ENCODE measurements around the gene TMEM212.

TMEM212 gene

DNA sequence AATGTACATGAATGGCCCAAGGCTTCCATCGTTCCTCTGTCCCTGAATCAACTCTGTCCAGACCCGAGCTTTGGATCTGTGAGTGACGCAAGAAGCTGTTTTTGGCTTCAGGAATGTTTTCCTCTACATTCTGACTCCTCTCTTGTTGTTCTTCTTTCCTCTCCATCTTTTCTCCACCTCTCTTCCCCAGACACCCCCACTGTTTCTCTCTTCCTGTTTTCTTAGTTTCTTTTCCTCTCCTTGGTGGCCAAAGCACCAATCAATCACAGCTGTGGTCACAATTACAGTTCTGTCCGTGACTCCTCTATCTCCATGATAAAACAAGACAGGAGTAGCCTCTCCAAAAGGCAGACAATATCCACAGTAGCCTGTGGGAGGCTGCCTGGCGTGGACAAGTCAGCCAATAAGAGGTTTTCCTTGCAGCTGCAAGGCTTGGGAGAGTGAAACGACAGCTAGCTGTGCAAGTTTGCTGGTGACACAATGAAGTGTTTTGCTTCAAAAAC lies 4.9 kb upstream of the TMEM212 start:
- in situ Hi-C loops (cut with MboI; ENCODE audit: low pct_unique_long_range_greater_than_20kb, low sequenced_read_pairs, unreplicated experiment) = no loop called here
- DNase-seq (ENCODE audit: low spot score) = no peak
- TF ChIP-seq, protein P1, sequence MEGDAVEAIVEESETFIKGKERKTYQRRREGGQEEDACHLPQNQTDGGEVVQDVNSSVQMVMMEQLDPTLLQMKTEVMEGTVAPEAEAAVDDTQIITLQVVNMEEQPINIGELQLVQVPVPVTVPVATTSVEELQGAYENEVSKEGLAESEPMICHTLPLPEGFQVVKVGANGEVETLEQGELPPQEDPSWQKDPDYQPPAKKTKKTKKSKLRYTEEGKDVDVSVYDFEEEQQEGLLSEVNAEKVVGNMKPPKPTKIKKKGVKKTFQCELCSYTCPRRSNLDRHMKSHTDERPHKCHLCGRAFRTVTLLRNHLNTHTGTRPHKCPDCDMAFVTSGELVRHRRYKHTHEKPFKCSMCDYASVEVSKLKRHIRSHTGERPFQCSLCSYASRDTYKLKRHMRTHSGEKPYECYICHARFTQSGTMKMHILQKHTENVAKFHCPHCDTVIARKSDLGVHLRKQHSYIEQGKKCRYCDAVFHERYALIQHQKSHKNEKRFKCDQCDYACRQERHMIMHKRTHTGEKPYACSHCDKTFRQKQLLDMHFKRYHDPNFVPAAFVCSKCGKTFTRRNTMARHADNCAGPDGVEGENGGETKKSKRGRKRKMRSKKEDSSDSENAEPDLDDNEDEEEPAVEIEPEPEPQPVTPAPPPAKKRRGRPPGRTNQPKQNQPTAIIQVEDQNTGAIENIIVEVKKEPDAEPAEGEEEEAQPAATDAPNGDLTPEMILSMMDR (IDR thresholded peaks at IDR 0.05; ENCODE audit: extremely low read depth, insufficient read depth, missing control alignments) = no peak

DNA sequence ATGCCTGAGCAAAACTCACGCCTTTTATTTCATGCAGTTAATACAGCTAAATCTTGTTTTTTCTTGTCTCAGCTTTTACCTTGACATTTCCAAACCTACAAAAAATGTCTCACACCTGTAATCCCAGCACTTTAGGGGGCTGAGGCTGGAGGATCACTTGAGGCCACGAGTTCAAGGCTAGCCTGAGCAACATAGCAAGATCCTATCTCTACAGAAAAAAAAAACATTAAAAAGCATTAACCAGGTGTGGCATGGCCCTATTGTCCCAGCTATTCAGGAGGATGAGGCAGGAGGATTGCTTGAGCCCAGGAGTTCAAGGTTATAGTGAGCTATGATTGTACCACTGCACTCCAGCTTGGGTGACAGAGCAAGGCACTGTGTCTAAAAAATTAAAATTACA lies 3.9 kb upstream of the TMEM212 start:
- DNase-seq (ENCODE audit: low spot score) = no peak
- TF ChIP-seq, protein P1 (IDR thresholded peaks at IDR 0.05; ENCODE audit: extremely low read depth, insufficient read depth, missing control alignments) = no peak
- in situ Hi-C loops (cut with MboI; ENCODE audit: low pct_unique_long_range_greater_than_20kb, low sequenced_read_pairs, unreplicated experiment) = no loop called here

DNA sequence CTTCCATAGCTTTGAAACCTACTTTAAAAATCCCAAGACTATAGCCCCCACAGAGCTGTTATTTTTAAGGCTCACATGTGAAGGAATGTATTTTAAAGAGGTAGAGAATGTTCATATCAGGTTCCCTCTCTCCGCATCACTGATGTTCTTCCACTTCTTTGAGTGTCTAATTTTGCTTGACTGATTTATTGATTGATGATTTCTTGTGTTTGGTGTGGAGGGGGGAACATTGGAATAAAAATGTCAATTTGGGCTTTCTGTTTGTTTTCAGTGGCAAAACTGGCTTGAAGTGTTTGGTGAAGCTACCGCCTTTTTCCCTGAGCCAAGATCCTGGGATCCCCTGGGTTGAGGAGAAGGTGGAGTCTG lies 2.7 kb upstream of the TMEM212 start:
- in situ Hi-C loops (cut with MboI; ENCODE audit: low pct_unique_long_range_greater_than_20kb, low sequenced_read_pairs, unreplicated experiment) = no loop called here
- TF ChIP-seq, protein P1 (IDR thresholded peaks at IDR 0.05; ENCODE audit: extremely low read depth, insufficient read depth, missing control alignments) = no peak
- DNase-seq (ENCODE audit: low spot score) = no peak

DNA sequence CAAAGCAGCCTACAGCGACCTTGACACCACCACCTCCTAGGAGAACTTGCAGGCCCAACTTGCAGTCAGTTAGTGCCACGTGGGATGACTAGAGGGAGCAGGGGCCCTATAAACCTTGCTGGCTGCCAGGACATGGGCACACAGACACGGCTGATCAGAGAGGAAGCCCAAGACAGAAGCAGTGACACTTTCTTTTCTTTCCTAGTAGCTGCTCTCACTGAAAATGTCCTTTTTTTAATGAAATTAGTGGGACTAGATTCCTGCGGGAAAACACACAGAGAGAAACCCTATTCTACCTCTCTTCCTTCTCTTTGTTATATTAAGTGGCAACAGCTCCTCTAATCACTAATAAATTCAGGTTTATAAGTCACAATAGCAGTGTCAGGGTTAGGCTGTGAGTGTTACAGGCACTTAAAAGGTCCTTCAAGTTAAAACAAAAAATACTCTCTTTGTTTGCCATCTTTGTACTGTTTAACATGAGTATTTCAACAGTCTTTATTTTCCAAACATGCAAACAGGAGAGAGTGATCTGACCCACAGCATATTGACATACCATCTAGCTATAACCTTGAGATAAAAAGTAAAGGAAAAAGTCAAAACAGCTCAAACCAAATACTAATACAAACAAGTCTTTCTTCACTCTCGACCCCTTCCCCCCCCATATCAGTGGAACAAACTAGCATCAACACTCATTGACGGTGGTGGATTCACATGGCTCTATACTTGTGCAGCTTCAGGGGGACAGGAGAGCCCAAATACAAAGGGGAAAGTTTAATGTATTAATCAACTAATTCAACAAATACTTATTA lies 2.1 kb upstream of the TMEM212 start:
- TF ChIP-seq, protein P1 (IDR thresholded peaks at IDR 0.05; ENCODE audit: extremely low read depth, insufficient read depth, missing control alignments) = no peak
- in situ Hi-C loops (cut with MboI; ENCODE audit: low pct_unique_long_range_greater_than_20kb, low sequenced_read_pairs, unreplicated experiment) = no loop called here

DNA sequence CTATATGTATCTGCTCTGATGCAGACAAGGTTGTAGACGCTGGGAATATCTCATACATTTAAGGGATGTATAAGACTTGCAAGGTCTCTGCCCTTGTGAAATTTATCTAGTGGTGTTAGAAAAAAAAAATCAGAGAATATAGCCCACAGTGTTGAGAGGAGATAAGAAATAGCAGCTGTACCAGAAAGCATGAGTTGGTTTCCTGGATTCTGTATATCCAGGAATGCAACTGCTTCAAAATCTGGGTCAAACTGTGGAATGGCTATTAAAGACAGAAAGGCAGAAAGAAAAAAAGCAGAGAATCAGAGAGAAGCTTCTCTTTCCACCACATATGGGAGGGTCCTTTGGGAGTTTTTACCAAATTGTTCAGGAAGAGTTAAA lies 1.5 kb upstream of the TMEM212 start:
- no peak for DNase-seq (ENCODE audit: low spot score)
- TF ChIP-seq, protein P1 (IDR thresholded peaks at IDR 0.05; ENCODE audit: extremely low read depth, insufficient read depth, missing control alignments) = no peak
- in situ Hi-C loops (cut with MboI; ENCODE audit: low pct_unique_long_range_greater_than_20kb, low sequenced_read_pairs, unreplicated experiment) = no loop called here

More for the DNA sequence above, 2.1 kb upstream of the TMEM212 start:
- no peak for DNase-seq (ENCODE audit: low spot score)

DNA sequence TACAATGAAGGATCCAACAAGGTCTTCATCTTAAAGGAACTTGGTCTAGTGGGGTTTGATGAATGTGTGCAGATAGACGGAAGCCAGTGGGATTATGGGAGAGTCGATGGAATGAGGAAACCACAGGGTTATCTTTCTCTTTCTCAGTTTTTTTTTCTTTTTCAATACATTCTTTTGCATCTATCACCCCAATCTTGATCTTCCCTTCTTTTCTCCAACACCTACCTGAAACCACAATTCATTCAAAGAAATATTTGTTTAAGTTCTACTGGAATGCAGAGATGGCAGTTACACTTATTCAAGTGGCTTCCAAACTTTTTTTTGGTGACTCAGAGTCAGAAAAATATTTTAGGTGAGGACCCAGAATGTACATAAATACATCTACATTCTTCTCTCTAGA lies 1.7 kb downstream of the TMEM212 start:
- in situ Hi-C loops (cut with MboI; ENCODE audit: low pct_unique_long_range_greater_than_20kb, low sequenced_read_pairs, unreplicated experiment) = no loop called here
- DNase-seq (ENCODE audit: low spot score) = no peak
- TF ChIP-seq, protein P1 (IDR thresholded peaks at IDR 0.05; ENCODE audit: extremely low read depth, insufficient read depth, missing control alignments) = no peak

Measured in GM13977 (cell line).